G401 (cell line): Measurements from ENCODE around the gene TAOK3. TPM values are rescaled to one million over a fixed set of nuclear protein-coding genes. Genes with fewer than 3 reads are reported as not detected.

ENCODE experiments used
- DNase-seq: peaks from one replicate; pipeline ENCODE4 v3.0.0-alpha.2; 2015; ENCODE audit warnings: low spot score
- in situ Hi-C: cut with HindIII; loops from 2 replicates; pipeline ENCODE4 v1.10.0; 2016; ENCODE audit warnings: low sequenced_read_pairs, mixed read lengths
- total RNA-seq: library from RNA; depleted of rRNA; stranded (reverse); fragments of >200 nt; shearing (Covaris generic); gene quantifications from 2 replicates; pipeline ENCODE4 v1.2.3, GENCODE V29; 2014; rRNA removed

TAOK3 gene
- total RNA-seq, 1 experiment from 2014 or later = 17.6 TPM

DNA sequence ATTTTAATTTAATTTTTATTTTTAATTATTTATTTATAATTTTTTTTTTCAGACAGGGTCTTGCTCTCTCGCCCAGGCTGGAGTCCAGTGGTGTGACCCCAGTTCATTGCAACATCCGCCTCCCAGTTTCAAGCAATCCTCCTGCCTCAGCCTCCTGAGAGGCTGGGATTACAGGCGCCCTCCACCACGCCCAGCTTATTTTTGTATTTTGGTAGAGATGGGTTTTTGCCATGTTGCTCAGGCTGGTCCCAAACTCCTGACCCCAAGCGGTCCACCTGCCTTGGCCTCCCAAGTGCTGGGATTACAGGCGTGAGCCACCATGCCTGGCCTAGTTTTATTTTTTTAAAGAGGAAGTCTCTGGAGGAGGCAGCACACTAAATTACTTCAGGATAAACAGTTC is 250.4 kb downstream of the TAOK3 start:
- in situ Hi-C loops = no loop called here
- no peak for DNase-seq

DNA sequence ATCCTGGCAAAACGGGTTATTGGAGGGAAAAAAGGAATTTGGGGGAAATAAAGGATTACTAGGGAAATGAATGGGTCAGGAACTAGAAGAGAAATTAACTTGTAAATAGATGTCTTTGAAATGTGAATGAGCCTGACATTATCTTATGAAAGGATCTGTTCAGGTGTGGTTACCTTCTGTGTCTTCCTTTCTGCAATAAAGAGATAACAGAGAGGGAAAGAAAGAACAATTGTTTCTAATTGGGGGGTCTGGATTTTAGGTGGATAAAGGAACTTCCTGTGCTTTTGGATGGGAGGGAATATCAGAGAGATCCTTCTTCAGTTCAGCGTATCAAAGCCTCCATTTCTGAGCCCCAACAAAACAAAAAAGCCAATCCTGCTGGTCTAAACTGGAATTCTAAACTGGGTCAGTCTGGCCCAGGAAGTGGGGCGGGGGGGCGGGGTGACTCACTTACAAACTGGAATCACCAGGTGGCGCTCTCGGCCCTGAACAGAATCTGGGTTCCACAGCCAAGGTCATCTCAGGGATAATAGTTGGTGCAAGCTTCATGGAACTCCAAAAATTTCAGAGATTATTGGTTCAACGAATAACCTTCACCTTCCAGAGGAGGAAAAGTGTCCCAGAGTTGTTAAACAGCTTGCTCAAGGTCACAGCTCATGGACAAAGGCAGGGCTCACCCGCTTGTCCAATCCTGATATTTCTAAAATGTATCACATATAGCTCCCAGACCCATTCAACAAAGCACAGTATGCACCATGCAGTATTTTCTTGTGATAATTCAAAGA is 251.9 kb downstream of the TAOK3 start:
- DNase-seq = peak; percentile 80
- in situ Hi-C loops = no loop called here

DNA sequence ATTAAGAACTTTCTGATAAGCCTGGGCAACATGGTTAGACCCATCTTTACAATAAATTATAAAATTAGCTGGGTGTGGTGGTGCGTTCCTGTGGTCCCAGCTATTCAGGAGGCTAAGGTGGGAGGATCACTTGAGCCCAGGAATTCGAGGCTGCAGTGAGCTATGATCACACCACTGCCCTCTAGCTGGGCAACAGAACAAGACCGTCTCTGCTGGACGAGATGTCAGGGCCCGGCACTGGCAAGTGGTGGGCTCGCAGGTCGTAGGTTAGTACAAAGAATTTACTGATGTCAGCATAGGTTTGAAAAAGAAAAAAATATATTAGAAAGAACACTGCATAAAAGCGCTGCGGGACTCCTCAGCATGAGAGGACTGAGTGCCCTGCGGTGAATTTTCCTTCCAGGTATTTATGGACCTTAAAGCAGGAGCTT is 253.2 kb downstream of the TAOK3 start:
- in situ Hi-C loops = no loop called here
- DNase-seq = no peak

DNA sequence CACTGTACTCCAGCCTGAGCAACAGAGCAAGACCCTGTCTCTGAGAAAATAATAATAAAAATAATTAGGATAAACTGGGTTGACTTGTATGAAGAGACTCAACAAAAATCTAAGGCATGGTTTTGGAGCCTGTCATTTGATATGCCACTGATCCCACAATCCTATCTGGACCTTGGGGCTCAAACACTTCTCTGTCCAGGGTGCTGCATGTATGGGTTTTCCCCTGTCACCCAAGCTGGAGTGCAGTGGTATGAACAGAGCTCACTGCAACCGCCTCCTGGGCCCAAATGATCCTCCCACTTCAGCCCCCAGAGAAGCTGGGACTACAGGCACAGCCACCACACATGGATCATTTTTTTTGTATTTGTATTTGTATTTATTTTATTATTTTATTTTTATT is 263.6 kb downstream of the TAOK3 start:
- in situ Hi-C loops = no loop called here
- no peak for DNase-seq

DNA sequence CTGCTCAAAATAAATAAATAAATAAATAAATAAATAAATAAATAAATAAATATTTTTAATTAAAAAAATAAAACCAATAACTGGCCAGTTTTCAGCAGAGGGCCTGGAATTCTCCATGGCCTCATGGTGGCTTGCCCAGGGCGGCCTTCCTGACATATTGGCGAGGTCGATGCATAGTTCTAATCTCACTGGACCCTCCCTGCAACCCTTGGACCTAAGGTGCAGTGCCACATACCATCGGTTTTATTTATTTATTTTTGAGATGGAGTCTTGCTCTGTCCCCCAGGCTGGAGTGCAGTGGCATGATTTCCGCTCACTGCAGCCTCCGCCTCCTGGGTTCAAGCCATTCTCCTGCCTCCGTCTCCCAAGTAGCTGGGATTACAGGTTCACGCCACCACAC is 265.0 kb downstream of the TAOK3 start:
- no peak for DNase-seq

DNA sequence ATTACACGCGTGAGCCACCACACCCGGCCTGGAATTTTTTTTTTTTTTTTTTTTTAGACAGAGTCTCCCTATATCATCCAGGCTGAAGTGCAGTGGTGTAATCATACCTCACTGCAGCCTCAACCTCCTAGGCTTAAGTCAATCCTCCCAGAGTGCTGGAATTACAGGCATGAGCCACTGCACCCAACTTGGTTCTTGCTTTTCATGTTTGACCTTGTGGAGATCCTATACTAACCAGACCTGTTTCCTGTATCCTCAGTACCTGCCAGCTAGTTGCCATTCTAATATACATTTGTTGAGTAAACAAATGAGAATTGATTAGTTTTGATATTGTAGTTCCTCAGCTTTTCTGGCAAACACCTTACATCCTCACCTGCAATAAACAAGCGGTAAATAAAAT is 265.7 kb downstream of the TAOK3 start:
- in situ Hi-C loops = no loop called here

More for the DNA sequence above, 265.0 kb downstream of the TAOK3 start:
- in situ Hi-C loops = no loop called here

DNA sequence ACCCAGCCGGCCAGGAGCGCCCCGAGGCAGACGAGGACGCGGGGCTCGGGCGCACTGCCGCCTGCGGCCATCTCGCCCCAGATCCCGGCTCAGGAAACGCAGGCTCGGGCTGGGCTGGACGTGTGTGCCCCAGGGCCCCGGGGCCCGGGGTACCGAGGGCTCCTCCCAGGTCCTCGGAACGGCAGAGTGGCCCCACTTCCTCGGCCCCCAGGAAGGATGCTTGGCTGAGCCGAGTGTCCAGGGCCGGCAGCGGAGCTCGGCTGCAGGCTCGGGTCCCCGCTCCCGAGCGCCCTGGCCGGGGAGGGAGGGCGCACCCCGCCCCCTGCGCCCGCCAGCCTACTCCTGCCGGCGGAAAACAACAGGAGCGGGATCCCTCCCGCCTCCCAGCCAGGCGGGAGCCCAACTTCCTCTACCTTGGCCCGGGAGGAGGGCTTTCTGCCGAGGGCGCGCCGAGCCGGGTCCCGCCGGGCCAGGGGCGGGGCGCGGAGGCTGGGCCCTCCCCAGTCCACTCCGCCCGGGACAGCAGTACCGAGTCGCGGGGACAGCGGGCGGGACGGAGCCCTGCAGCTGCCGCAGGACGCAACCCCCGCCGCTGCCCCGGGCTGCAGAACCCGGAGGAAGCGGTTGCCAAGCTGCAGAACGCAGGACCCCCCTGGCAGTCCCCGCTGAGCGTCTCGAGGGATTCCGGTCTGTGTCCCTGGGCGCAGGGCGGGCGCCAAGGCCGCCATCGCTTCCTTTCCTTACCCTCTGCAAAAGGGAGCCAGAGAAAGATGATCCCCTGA is 268.9 kb downstream of the TAOK3 start, which contains the start of gene VSIG10:
TSS of gene VSIG10 (minus strand) at position 411 of the 782 bp plus-strand sequence. CDS start at position 71, 340 bp downstream.
- in situ Hi-C loops = no loop called here
- DNase-seq = peak; percentile 38

More for the DNA sequence above, 265.7 kb downstream of the TAOK3 start:
- no peak for DNase-seq

DNA sequence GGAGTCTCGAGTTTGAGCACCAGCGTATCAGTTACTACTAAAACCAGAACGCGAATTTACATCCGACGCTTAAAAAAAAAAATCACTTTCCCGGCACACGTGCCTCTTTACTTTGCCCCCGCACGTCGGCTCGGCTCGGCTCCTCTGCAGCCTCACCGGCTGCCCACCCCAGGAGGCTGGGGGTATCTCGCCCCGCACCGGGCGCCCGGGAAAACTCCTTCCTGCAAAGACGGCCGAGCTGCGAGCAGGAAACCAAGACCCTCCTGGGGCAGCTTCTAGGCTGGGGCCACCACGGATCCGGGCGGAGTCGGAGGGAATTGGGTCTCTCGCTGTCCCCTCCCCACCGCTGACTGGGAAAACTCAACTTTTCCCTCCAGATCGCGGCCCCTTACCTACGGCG is 269.5 kb downstream of the TAOK3 start:
- no peak for DNase-seq
- in situ Hi-C loops = no loop called here

DNA sequence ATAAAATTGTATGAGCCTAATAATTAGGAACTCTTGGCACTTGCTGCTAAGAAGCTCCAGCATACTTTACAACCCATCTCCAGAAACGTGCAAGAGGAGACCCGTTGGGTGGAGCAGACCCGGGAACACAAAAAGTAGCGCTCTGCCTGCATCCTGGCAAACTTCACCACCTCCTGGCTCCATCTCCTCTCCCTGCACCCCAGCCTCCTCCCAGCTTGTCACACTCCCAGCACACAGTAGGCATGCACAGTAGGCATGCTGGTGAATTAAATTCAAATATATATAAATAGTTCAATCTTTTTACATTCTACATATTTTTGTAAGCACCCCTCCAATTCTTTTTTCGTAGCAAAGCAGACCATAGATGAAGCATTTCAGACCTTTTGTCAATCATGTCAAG is 270.1 kb downstream of the TAOK3 start:
- in situ Hi-C loops = no loop called here
- no peak for DNase-seq

DNA sequence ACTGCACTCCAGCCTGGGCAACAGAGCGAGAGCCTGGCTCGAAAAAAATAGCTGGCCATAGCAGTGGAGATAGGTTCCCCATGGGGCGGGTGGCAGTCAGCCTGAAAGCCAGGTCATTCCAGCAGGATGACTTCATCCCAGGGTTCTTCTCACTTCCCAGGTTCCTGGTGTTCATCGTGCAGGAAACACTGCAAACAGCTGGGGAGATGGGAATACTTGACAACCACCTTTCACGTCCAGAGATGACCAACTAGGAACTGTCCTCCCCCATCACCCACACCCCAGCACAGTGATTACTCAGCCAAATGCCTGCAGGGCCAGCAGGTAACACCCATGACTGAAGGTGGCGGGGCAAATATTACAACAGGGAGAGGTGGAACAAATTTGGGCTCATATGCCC is 270.6 kb downstream of the TAOK3 start:
- DNase-seq = no peak

DNA sequence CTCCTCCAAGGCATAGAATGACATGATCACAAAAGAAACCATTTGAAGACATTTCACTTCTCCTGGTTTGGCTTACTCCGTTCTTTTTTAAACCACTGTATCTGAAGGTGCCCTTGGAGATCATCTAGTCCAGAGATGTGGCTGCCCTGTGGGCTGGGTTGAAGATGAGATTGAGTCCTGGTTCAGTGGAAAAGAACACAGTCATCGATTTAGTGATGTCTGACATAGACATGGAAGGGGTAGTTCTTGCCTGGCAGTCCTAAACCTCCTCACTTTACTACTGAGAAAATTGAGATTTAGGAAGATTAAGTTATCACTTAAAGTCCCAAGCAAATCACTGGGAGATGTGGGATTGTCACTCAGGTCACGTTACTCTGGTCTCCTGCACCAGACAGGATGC is 271.7 kb downstream of the TAOK3 start:
- DNase-seq = no peak
- in situ Hi-C loops = no loop called here

More for the DNA sequence above, 270.6 kb downstream of the TAOK3 start:
- in situ Hi-C loops = no loop called here

Other genes with a start within 250 kb of the TAOK3 start
- 259 and 282 TPM in 2 replicates for gene PEBP1, start 236.8 kb downstream of the TAOK3 start, total RNA-seq
- 31.6 and 39.1 TPM in 2 replicates for gene SUDS3, start 3.6 kb upstream of the TAOK3 start, total RNA-seq